NCI-H187 treated with DMSO at 0.1 percent for 48 hours (cell line): ENCODE measurements around the gene CHRD.
"Not testable (repeated sequence)": the region's sequence is repeated elsewhere in the genome, so short reads cannot be mapped to it uniquely, and the experiment has no call there.

ENCODE experiments used
- DNase-seq: peaks from one replicate; lab custom pipeline; 2025; lab: John Stamatoyannopoulos, UW

CHRD gene

GRCh38 chr3:184417619-184418327 is 37.9 kb downstream of the CHRD start:
- DNase-seq, result peak; percentile 18

- no peak for DNase-seq
Measured at GRCh38 chr3:184419171-184419570, 39.3 kb downstream of the CHRD start.

- no peak for DNase-seq
Measured at GRCh38 chr3:184423561-184423960, 43.7 kb downstream of the CHRD start.

- DNase-seq, result no peak
Measured at GRCh38 chr3:184426691-184427141, 46.9 kb downstream of the CHRD start.

GRCh38 chr3:184428561-184429175 is 48.8 kb downstream of the CHRD start:
- no peak for DNase-seq

GRCh38 chr3:184429786-184430185 is 49.9 kb downstream of the CHRD start:
- DNase-seq, result no peak

- no peak for DNase-seq
Measured at GRCh38 chr3:184430940-184431339, 51.1 kb downstream of the CHRD start.

- not testable (repeated sequence) for DNase-seq
Measured at GRCh38 chr3:184433178-184433577, 53.3 kb downstream of the CHRD start.

GRCh38 chr3:184439096-184439495 is 59.2 kb downstream of the CHRD start:
- DNase-seq, result no peak
